ENCODE measurements around the gene ZNF599. TPM values are rescaled to one million over a fixed set of nuclear protein-coding genes. Genes with fewer than 3 reads are reported as not detected.

ZNF599 gene
- polyA plus RNA-seq, 1 experiment = 7.1 TPM

DNA sequence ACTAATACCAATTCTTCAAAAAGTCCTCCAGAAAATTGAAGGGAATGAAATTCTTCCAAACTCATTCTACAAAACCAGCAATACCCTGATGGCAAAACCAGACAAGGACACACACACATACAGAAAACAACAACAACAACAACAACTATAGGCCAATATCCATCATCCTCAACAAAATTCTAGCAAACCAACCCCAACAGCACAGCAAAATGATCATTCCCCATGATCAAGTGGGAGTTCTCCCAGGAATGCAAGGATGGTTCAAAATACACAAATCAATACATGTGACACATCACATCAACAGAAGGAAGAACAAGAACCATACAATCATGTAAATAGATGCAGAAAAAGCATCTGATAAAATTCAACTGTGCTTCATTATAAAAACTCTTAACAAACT, 57.7 kb downstream of the ZNF599 start:
- no peak overlapping the region for H3K4me3 ChIP-seq (ENCODE audit: low read depth, low read length)
- TF ChIP-seq, protein P1, sequence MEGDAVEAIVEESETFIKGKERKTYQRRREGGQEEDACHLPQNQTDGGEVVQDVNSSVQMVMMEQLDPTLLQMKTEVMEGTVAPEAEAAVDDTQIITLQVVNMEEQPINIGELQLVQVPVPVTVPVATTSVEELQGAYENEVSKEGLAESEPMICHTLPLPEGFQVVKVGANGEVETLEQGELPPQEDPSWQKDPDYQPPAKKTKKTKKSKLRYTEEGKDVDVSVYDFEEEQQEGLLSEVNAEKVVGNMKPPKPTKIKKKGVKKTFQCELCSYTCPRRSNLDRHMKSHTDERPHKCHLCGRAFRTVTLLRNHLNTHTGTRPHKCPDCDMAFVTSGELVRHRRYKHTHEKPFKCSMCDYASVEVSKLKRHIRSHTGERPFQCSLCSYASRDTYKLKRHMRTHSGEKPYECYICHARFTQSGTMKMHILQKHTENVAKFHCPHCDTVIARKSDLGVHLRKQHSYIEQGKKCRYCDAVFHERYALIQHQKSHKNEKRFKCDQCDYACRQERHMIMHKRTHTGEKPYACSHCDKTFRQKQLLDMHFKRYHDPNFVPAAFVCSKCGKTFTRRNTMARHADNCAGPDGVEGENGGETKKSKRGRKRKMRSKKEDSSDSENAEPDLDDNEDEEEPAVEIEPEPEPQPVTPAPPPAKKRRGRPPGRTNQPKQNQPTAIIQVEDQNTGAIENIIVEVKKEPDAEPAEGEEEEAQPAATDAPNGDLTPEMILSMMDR (IDR thresholded peaks at IDR 0.05; ENCODE audit: insufficient read depth, low read depth, low read length) = no peak
- H3K27me3 ChIP-seq (ENCODE audit: control insufficient read depth, insufficient read depth, low read length) = no peaks in the 10 kb centered on the region
- H3K36me3 ChIP-seq (ENCODE audit: control insufficient read depth, insufficient read depth, low read length) = no peaks in the 10 kb centered on the region
- DNase-seq (ENCODE audit: low read depth) = no peak
- POLR2A ChIA-PET = no interaction called here
- CTCF ChIA-PET = no interaction called here

DNA sequence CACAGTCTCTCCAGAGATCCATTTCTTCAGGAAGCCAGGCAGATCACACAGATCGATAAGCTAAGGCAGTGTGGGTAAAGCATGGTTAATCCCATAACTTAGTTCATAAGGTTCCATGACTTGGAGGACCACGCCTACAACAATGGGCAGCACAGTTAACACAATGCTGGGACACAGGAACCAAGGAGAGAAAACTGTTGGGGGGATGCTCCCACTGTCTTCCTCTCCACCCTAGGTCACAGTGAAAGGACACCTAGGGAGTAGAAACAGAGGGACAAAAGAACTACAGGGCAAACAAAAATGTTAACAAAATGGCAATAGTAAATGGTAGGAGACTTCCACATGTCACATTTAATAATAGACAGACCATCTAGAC, 59.8 kb downstream of the ZNF599 start:
- POLR2A ChIA-PET = no interaction called here
- Histone ChIP-seq H3K27me3 (ENCODE audit: control insufficient read depth, insufficient read depth, low read length) (no peaks in the 10 kb centered on the region), H3K4me3 (ENCODE audit: low read depth, low read length) (no peak overlapping the region), H3K36me3 (ENCODE audit: control insufficient read depth, insufficient read depth, low read length) (no peaks in the 10 kb centered on the region)
- CTCF ChIA-PET = interaction anchor here (0.6 to 5.8 kb wide), 8 partner anchors 8 to 237 kb away, joined by 3 to 69 read pairs (median 4); no protein-coding TSS in a partner anchor
- no peak for DNase-seq (ENCODE audit: low read depth)
- TF ChIP-seq, protein P1 (IDR thresholded peaks at IDR 0.05; ENCODE audit: insufficient read depth, low read depth, low read length) = no peak

DNA sequence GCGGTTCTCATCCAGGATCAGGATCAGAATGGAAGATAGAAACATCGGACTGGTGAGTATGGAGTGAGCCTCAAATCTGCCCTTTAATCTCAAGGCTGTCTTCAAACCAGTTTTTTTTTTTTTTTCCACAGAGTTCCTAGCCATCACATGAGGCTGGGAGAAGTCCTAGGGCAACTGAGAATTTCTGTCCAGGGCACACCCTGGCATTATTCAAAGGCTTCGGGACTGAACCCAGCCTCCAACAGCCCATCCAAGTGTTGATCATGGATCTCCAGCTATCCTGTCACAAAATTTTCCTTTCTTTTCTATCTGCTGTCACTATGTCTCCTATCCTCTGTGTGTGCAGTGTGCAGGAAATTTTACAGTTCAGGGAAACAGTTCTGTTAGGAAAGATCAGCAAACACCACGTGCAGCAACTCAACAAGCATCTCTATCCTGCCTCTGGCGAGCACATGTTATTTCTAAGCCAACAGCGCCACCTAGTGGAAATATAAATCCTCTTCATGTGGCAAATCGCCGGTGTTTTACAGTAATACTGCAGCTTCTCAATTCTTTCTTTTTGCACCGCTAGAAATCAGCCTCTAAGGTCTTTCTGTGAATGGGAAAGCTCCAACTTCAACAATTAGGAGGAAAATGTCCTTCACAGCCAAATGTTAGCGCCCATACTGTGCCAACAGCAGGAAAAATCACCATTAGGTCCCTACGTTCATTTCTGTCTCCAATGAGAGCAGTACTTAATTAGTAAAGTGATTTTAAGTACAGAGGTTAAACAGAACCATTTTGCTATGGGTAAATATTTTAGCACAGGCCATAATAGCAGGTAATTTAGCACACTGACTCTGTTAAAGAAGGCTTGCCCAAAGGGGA, 60.4 kb downstream of the ZNF599 start:
- POLR2A ChIA-PET = no interaction called here
- CTCF ChIA-PET = interaction anchor here (0.6 to 5.8 kb wide), 12 partner anchors 9 to 236 kb away, joined by 3 to 69 read pairs (median 3); no protein-coding TSS in a partner anchor
- TF ChIP-seq, protein P1 (IDR thresholded peaks at IDR 0.05; ENCODE audit: insufficient read depth, low read depth, low read length) = peak; percentile 50
- Histone ChIP-seq H3K36me3 (ENCODE audit: control insufficient read depth, insufficient read depth, low read length) (no peaks in the 10 kb centered on the region), H3K4me3 (ENCODE audit: low read depth, low read length) (no peak overlapping the region), H3K27me3 (ENCODE audit: control insufficient read depth, insufficient read depth, low read length) (no peaks in the 10 kb centered on the region)
- DNase-seq (ENCODE audit: low read depth) = peak; percentile 10

DNA sequence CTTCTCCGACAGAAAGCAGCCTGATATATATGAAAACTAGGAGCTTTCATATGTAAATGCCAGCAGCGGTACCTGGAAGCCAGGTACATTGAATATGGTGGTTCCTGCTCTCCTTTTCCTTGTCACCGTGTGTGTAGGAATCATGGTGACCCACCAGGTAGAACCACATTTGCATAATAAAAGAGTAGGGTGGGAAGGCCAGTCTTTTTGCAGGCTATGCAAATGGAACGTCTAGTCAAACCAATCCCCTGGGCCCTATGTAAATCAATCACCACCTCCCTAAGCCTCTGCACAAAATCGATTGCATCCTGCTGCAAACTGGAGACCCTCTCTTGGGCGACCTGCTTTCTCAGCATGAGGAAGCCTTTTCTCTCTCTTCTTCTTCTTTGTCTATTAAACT, 61.1 kb downstream of the ZNF599 start:
- TF ChIP-seq, protein P1 (IDR thresholded peaks at IDR 0.05; ENCODE audit: insufficient read depth, low read depth, low read length) = no peak
- no peak for DNase-seq (ENCODE audit: low read depth)
- ChIA-PET POLR2A (no interaction called here), CTCF (interaction anchor here (0.6 to 5.8 kb wide), 8 partner anchors 15 to 91 kb away, joined by 3 to 69 read pairs (median 4); no protein-coding TSS in a partner anchor)
- H3K36me3 ChIP-seq (ENCODE audit: control insufficient read depth, insufficient read depth, low read length) = no peaks in the 10 kb centered on the region
- H3K27me3 ChIP-seq (ENCODE audit: control insufficient read depth, insufficient read depth, low read length) = no peaks in the 10 kb centered on the region
- no peak overlapping the region for H3K4me3 ChIP-seq (ENCODE audit: low read depth, low read length)

Other genes with a start within 250 kb of the ZNF599 start
- not detected in 2 replicates for gene SCGB2B2, start 96.1 kb downstream of the ZNF599 start, polyA plus RNA-seq (2011; rRNA removed)
- 11.0 and 20.9 TPM in 2 replicates for gene ZNF302, start 95.5 kb downstream of the ZNF599 start, polyA plus RNA-seq (2011; rRNA removed)
- gene ZNF181, start 39.0 kb downstream of the ZNF599 start, polyA plus RNA-seq (2011; rRNA removed) = 3.2 and 5.5 TPM in 2 replicates
- 1.1 and 1.6 TPM in 2 replicates for gene ZNF30, start 153.7 kb upstream of the ZNF599 start, polyA plus RNA-seq (2011; rRNA removed)
- 1.7 and 1.8 TPM in 2 replicates for gene ZNF792, start 191.0 kb upstream of the ZNF599 start, polyA plus RNA-seq (2011; rRNA removed)
- gene GRAMD1A, start 227.1 kb upstream of the ZNF599 start, polyA plus RNA-seq (2011; rRNA removed) = 51.0 and 74.9 TPM in 2 replicates